ENCODE data around the gene KDM1B. TPM values are rescaled to one million over a fixed set of nuclear protein-coding genes. Genes with fewer than 3 reads are reported as not detected.

The KDM1B gene
- total and polyA plus RNA-seq, 9 donors, result 4.7 to 21.7 (median 13.7) TPM

- WGBS, 3 donors, result 60 to 72% (median 67%) methylated on average over 3 of the region's 3 CpGs
- no peak for DNase-seq
These were observed 36.9 kb upstream of the KDM1B start for GRCh38 chr6:18118330-18118729.

GRCh38 chr6:18119236-18119635 is 36.0 kb upstream of the KDM1B start:
- no peaks in the 10 kb centered on the region for H3K36me3 ChIP-seq
- H3K27me3 ChIP-seq, result no peaks in the 10 kb centered on the region
- no peak for DNase-seq
- WGBS, 3 donors, result 64 to 87% (median 72%) methylated on average over 5 of the region's 5 CpGs
- no peak overlapping the region for H3K27ac ChIP-seq
- H3K4me1 ChIP-seq (ENCODE audit: insufficient read depth), result peaks cover 3% of the 10 kb centered on the region
- H3K4me3 ChIP-seq, result no peak overlapping the region
- TF ChIP-seq CTCF (IDR thresholded peaks at IDR 0.05) (no peak), EP300 (IDR thresholded peaks at IDR 0.05) (no peak), POLR2A (IDR thresholded peaks at IDR 0.05) (no peak)
- intact Hi-C loops (cut with DNase I), result no loop called here
- no peaks in the 10 kb centered on the region for H3K9me3 ChIP-seq

More at GRCh38 chr6:18118330-18118729, 36.9 kb upstream of the KDM1B start:
- no peak overlapping the region for H3K27ac ChIP-seq
- intact Hi-C loops (cut with DNase I), result no loop called here
- H3K9me3 ChIP-seq, result no peaks in the 10 kb centered on the region
- no peak overlapping the region for H3K4me3 ChIP-seq
- H3K36me3 ChIP-seq, result no peaks in the 10 kb centered on the region
- TF ChIP-seq POLR2A (IDR thresholded peaks at IDR 0.05) (no peak), CTCF (IDR thresholded peaks at IDR 0.05) (no peak), EP300 (IDR thresholded peaks at IDR 0.05) (no peak)
- peaks cover 3% of the 10 kb centered on the region for H3K4me1 ChIP-seq (ENCODE audit: insufficient read depth)
- no peaks in the 10 kb centered on the region for H3K27me3 ChIP-seq

- Histone ChIP-seq H3K9me3 (no peaks in the 10 kb centered on the region), H3K27me3 (no peaks in the 10 kb centered on the region), H3K4me1 (ENCODE audit: insufficient read depth) (peaks cover 3% of the 10 kb centered on the region), H3K4me3 (peak overlapping the region; percentile 60), H3K27ac (no peak overlapping the region), H3K36me3 (no peaks in the 10 kb centered on the region)
- no peak for TF ChIP-seq EP300 (IDR thresholded peaks at IDR 0.05)
- TF ChIP-seq POLR2A (IDR thresholded peaks at IDR 0.05), result no peak
- TF ChIP-seq CTCF (IDR thresholded peaks at IDR 0.05), result no peak
- intact Hi-C loops (cut with DNase I), result loop anchor here in 2 of 4 donors (5.0 to 10.0 kb wide), 3 partner anchors 134 to 967 kb away; partner anchors contain the start of gene KIF13A (in 1 of the 2)
- WGBS, 3 donors, result 59 to 67% (median 63%) methylated on average over 19 of the region's 19 CpGs
- peak in 2 of 5 donors; percentile 17 to 25 for DNase-seq
These were observed 33.6 kb upstream of the KDM1B start for GRCh38 chr6:18121580-18122127.

GRCh38 chr6:18122128-18123093 is 32.8 kb upstream of the KDM1B start, which contains the start of gene NHLRC1:
TSS of gene NHLRC1 (minus strand) at chr6:18122677. CDS start at chr6:18122606, 71 bp downstream.
- H3K27me3 ChIP-seq, result no peaks in the 10 kb centered on the region
- H3K9me3 ChIP-seq, result no peaks in the 10 kb centered on the region
- no peak within 1 kb of the TSS for H3K27ac ChIP-seq
- intact Hi-C loops (cut with DNase I), result loop anchor here in 2 of 4 donors (5.0 to 10.0 kb wide), 3 partner anchors 135 to 968 kb away; partner anchors contain the start of gene KIF13A (in 1 of the 2)
- TF ChIP-seq POLR2A (IDR thresholded peaks at IDR 0.05) (peak; percentile 20), EP300 (IDR thresholded peaks at IDR 0.05) (no peak), CTCF (IDR thresholded peaks at IDR 0.05) (peak; percentile 73 to 91 (median 86))
- WGBS, 3 donors, result 13 to 17% (median 15%) methylated on average over 51 to 82 of the region's 82 CpGs
- no peaks in the 10 kb centered on the region for H3K36me3 ChIP-seq
- peak; percentile 81 to 89 (median 84) for DNase-seq
- H3K4me1 ChIP-seq (ENCODE audit: insufficient read depth), result peaks cover 3% of the 10 kb centered on the region
- peak within 1 kb of the TSS; percentile 60 for H3K4me3 ChIP-seq

All from ovary (tissue), 9 donors.